Endothelial cell (in vitro differentiated cells): ENCODE measurements around the gene SQOR. TPM values are rescaled to one million over a fixed set of nuclear protein-coding genes. Genes with fewer than 3 reads are reported as not detected.

ENCODE experiments used
- DNase-seq: peaks from one replicate; pipeline ENCODE4 v3.0.0; 2021; ENCODE audit warnings: low spot score
- H3K27ac Mint-ChIP-seq: one replicate; pipeline ENCODE4 v1.8.0; 2021; ENCODE audit warnings: mixed read lengths, inconsistent platforms; ENCODE audit not compliant: unreplicated experiment
- H3K27me3 Mint-ChIP-seq: one replicate; pipeline ENCODE4 v1.8.0; 2021; ENCODE audit warnings: mild to moderate bottlenecking, moderate library complexity, mixed read lengths, inconsistent platforms; ENCODE audit not compliant: unreplicated experiment
- H3K36me3 Mint-ChIP-seq: one replicate; pipeline ENCODE4 v1.8.0; 2021; ENCODE audit warnings: mild to moderate bottlenecking, low read depth, mixed read lengths, inconsistent platforms; ENCODE audit not compliant: unreplicated experiment
- H3K4me1 Mint-ChIP-seq: one replicate; pipeline ENCODE4 v1.8.0; 2021; ENCODE audit warnings: mild to moderate bottlenecking, mixed read lengths, inconsistent platforms; ENCODE audit not compliant: unreplicated experiment
- H3K4me3 Mint-ChIP-seq: one replicate; pipeline ENCODE4 v1.8.0; 2021; ENCODE audit warnings: mild to moderate bottlenecking, mixed read lengths, inconsistent platforms; ENCODE audit not compliant: unreplicated experiment
- H3K9me3 Mint-ChIP-seq: one replicate; pipeline ENCODE4 v1.8.0; 2021; ENCODE audit warnings: mixed read lengths, inconsistent platforms; ENCODE audit not compliant: unreplicated experiment
- total RNA-seq: library from RNA; stranded (reverse); fragmentation: NEBNext Ultra II Directional; extraction: Animal tissue kit (Norgen Biotek cat#: 25700); gene quantifications from one replicate; pipeline ENCODE4 v1.2.1, GENCODE V29; 2021; ENCODE audit not compliant: unreplicated experiment
- TF ChIP-seq, protein P1 (sequence below): fragments of 200-600 bp; sonication (generic); IDR thresholded peaks from one replicate; pipeline ENCODE4 v1.5.0; 2021; ENCODE audit warnings: antibody characterized with exemption; ENCODE audit not compliant: unreplicated experiment

The SQOR gene
- total RNA-seq, 1 donor from 2014 or later = 3.8 TPM

DNA sequence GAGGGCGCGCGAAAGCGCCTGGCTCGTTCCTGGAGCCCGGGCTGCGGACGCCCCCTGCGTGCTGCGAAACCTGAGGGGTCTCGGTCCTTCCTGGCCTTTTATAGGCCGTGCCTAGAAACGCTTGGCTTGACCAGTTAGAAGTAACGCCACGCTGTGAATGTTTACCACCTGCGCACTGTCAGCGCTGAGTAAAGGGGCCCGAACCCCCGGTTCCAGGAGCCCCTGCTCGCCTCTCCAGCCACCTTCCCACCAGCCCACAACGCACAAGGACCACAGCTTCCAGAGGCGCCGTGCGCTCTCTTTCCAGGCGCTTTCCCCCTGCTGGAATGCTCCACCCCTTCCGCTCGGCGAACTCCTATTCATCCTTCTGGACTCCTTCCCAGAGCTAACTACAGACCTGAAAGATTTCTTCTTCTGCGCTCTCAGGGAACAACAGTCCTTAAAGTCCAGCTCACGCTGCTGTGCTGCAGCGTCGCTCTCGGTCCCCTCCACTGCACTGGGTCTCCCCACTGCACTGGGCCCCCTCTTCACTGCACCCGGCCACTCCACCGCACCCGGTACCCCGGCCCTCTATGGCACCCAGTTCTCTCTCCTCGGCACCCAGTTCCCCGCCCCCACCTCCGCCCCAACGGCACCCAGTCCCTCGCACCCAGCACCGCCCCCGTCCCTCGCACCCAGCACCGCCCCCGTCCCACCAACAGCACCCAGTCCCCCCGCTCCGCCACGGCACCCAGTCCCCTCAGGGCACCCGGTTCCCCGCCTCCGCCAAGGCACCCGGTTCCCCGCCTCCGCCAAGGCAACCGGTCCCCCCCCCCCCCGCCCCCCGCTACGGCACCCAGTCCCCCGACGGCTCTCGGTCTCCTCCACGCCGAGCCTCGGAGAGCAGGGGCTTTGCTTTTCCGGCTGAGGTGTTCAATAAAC, 69.8 kb downstream of the SQOR start:
- H3K4me1 Mint-ChIP-seq = no peaks in the 10 kb centered on the region
- no peaks in the 10 kb centered on the region for H3K9me3 Mint-ChIP-seq
- H3K36me3 Mint-ChIP-seq = no peaks in the 10 kb centered on the region
- H3K27me3 Mint-ChIP-seq = peaks cover 11% of the 10 kb centered on the region
- TF ChIP-seq, protein P1, sequence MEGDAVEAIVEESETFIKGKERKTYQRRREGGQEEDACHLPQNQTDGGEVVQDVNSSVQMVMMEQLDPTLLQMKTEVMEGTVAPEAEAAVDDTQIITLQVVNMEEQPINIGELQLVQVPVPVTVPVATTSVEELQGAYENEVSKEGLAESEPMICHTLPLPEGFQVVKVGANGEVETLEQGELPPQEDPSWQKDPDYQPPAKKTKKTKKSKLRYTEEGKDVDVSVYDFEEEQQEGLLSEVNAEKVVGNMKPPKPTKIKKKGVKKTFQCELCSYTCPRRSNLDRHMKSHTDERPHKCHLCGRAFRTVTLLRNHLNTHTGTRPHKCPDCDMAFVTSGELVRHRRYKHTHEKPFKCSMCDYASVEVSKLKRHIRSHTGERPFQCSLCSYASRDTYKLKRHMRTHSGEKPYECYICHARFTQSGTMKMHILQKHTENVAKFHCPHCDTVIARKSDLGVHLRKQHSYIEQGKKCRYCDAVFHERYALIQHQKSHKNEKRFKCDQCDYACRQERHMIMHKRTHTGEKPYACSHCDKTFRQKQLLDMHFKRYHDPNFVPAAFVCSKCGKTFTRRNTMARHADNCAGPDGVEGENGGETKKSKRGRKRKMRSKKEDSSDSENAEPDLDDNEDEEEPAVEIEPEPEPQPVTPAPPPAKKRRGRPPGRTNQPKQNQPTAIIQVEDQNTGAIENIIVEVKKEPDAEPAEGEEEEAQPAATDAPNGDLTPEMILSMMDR = no peak
- peak; percentile 45 for DNase-seq
- H3K4me3 Mint-ChIP-seq = peak overlapping the region; percentile 90
- no peak overlapping the region for H3K27ac Mint-ChIP-seq

DNA sequence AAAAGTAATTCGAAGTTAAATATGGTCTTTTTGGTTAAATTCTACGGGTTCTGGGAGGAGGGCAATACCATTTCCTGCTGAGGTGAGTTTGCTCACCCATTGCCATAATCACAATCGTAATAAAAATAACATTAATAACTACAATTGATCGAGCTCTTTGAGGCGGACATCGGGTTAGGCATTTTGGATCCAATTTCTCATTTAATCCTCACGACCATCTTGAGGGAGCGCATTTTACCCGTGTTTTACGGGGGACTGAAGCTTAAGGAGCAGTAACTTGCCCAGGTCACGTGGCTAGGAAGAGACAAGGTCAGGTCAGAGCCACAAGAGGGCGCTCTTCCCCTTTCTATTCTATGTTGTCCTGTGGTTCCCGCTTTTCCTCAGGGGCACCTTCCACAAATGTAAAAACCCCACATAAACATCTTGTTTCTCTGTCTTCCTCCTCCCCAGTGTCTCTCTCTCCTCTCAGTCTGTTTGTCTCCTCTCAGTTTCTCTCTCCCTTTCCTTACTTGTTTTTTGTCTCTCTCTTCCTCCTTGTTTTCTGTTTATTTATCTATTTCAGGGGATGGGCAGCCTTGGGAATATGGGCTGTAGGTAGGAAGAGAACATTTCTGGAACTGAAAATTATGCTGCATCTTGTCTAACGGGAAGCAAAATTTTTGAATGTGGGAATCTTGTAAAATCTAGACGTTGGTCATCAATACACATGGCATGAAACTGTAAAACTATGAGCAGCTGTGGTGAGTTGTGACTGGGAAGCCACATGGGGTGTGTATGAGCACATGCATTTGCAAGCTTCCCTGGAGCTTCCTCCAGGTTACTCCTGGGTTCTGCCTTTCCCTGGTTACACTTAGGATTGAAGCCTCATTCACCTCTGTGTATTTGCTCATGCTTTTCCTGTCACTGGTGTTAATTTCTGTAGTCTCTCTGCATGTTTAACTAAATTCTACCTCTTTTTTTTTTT, 71.0 kb downstream of the SQOR start:
- Mint-ChIP-seq H3K4me3 (peak overlapping the region; percentile 89), H3K9me3 (no peaks in the 10 kb centered on the region), H3K4me1 (no peaks in the 10 kb centered on the region), H3K27ac (peak overlapping the region; percentile 17), H3K27me3 (peaks cover 11% of the 10 kb centered on the region), H3K36me3 (no peaks in the 10 kb centered on the region)
- peak; percentile 75 for DNase-seq
- TF ChIP-seq, protein P1 = peak; percentile 86

GRCh38 chr15:45710657-45711056, 75.8 kb downstream of the SQOR start:
- Mint-ChIP-seq H3K36me3 (no peaks in the 10 kb centered on the region), H3K9me3 (no peaks in the 10 kb centered on the region), H3K4me1 (no peaks in the 10 kb centered on the region), H3K27me3 (peaks cover 2% of the 10 kb centered on the region), H3K27ac (no peak overlapping the region), H3K4me3 (no peak overlapping the region)
- no peak for DNase-seq
- TF ChIP-seq, protein P1 = no peak

GRCh38 chr15:45714590-45715488, 80.0 kb downstream of the SQOR start:
- Mint-ChIP-seq H3K9me3 (no peaks in the 10 kb centered on the region), H3K4me3 (no peak overlapping the region), H3K36me3 (no peaks in the 10 kb centered on the region), H3K4me1 (no peaks in the 10 kb centered on the region), H3K27ac (no peak overlapping the region), H3K27me3 (no peaks in the 10 kb centered on the region)
- DNase-seq = peak; percentile 54
- TF ChIP-seq, protein P1 = peak; percentile 81
